Vagina (tissue), 2 donors: Measurements from ENCODE around the gene AFF3.

Source experiments
- POLR2A ChIP-seq, 2 donors: fragments of 450-650 bp; IDR thresholded peaks; one replicate each; pipeline ENCODE4 v1.6.1; 2017; ENCODE audit warnings: antibody characterized with exemption in 2 of 2, mild to moderate bottlenecking in 2 of 2, moderate library complexity in 2 of 2
- POLR2AphosphoS5 ChIP-seq, 2 donors: sonication (generic); formaldehyde crosslinking; IDR thresholded peaks; one replicate each; pipeline ENCODE4 v1.9.0; 2017; ENCODE audit warnings: antibody characterized with exemption in 2 of 2, mild to moderate bottlenecking in 2 of 2, low read depth in 1 of 2; ENCODE audit not compliant: insufficient read depth in 1 of 2
- TF ChIP-seq, protein P1 (sequence below), 3 experiments: fragments of 450-650 bp in 2 of 3; fragments of 200-600 bp in 1 of 3; sonication (generic) in 1 of 3; IDR thresholded peaks; one replicate each; pipeline ENCODE4 v1.5.1; 2017 to 2019; ENCODE audit warnings: antibody characterized with exemption in 3 of 3, mild to moderate bottlenecking in 2 of 3, moderate library complexity in 2 of 3

GRCh38 chr2:99956232-99957030, 186.0 kb downstream of the AFF3 start:
- TF ChIP-seq, protein P1, sequence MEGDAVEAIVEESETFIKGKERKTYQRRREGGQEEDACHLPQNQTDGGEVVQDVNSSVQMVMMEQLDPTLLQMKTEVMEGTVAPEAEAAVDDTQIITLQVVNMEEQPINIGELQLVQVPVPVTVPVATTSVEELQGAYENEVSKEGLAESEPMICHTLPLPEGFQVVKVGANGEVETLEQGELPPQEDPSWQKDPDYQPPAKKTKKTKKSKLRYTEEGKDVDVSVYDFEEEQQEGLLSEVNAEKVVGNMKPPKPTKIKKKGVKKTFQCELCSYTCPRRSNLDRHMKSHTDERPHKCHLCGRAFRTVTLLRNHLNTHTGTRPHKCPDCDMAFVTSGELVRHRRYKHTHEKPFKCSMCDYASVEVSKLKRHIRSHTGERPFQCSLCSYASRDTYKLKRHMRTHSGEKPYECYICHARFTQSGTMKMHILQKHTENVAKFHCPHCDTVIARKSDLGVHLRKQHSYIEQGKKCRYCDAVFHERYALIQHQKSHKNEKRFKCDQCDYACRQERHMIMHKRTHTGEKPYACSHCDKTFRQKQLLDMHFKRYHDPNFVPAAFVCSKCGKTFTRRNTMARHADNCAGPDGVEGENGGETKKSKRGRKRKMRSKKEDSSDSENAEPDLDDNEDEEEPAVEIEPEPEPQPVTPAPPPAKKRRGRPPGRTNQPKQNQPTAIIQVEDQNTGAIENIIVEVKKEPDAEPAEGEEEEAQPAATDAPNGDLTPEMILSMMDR (IDR thresholded peaks at IDR 0.05) = no peak
- no peak for TF ChIP-seq POLR2A (IDR thresholded peaks at IDR 0.05)
- TF ChIP-seq POLR2AphosphoS5 (IDR thresholded peaks at IDR 0.05; ENCODE audit: insufficient read depth in 1 of 2, low read depth in 1 of 2) = no peak
